B cell (primary cell): ENCODE measurements around the gene SEMA6A. TPM values are rescaled to one million over a fixed set of nuclear protein-coding genes. Genes with fewer than 3 reads are reported as not detected.

Source experiments
- ATAC-seq: fragments of 200-7000 bp; cut with Tn5 transposase; one replicate; pipeline ENCODE4 v1.10.0; 2021; ENCODE audit warnings: low read depth, mild to moderate bottlenecking, moderate number of reproducible peaks, moderate library complexity
- CTCF ChIA-PET: fragments of 350-600 bp; sonication (Branson Sonifier 250); formaldehyde crosslinking; loops from one replicate; lab custom pipeline; 2021; ENCODE audit warnings: antibody characterized with exemption, inconsistent platforms; lab: Charles Lee
- POLR2A ChIA-PET: fragments of 350-600 bp; sonication (Branson Sonifier 250); formaldehyde crosslinking; loops from one replicate; lab custom pipeline; 2021; ENCODE audit warnings: antibody characterized with exemption; lab: Charles Lee
- DNase-seq: peaks from one replicate; pipeline ENCODE4 v3.0.0; 2013
- H2AFZ ChIP-seq: 2 replicates; pipeline ENCODE4 v1.6.1; 2012; ENCODE audit warnings: mild to moderate bottlenecking, low read depth, low read length; ENCODE audit not compliant: insufficient read depth, poor library complexity, severe bottlenecking
- H3K27ac ChIP-seq, 2 donors: 1 replicate in 1 of 2; 2 replicates in 1 of 2; pipeline ENCODE4 v1.5.1; 2012 to 2013; ENCODE audit warnings: low read length in 2 of 2, mild to moderate bottlenecking in 2 of 2, moderate library complexity in 1 of 2
- H3K27me3 ChIP-seq, 4 experiments: fragments of 200-600 bp in 1 of 4; sonication (generic) in 1 of 4; replicated peaks in 1 of 4; 1 replicate in 2 of 4; 2 replicates in 2 of 4; pipeline versions ENCODE4 v1.6.1 to v1.7.0; 2013 to 2016; ENCODE audit warnings: low read length in 3 of 4, mild to moderate bottlenecking in 2 of 4, mixed read lengths in 1 of 4, moderate library complexity in 1 of 4; ENCODE audit not compliant: insufficient read depth in 4 of 4, control insufficient read depth in 3 of 4; ENCODE audit errors: control extremely low read depth in 1 of 4
- H3K36me3 ChIP-seq, 2 experiments: replicated peaks in 1 of 2; 1 replicate in 1 of 2; 2 replicates in 1 of 2; pipeline versions ENCODE4 v1.6.1 to v1.7.1; 2013; ENCODE audit warnings: low read length in 1 of 2; ENCODE audit not compliant: insufficient read depth in 2 of 2, control insufficient read depth in 1 of 2; ENCODE audit errors: control extremely low read depth in 1 of 2, extremely low read depth in 1 of 2
- H3K4me1 ChIP-seq, 2 donors: fragments of 200-600 bp in 1 of 2; sonication (generic) in 1 of 2; 1 replicate in 1 of 2; 2 replicates in 1 of 2; pipeline versions ENCODE4 v1.5.1 to v1.6.1; 2013 to 2017; ENCODE audit warnings: low read length in 2 of 2; ENCODE audit not compliant: control insufficient read depth in 2 of 2, insufficient read depth in 2 of 2
- H3K4me2 ChIP-seq: replicated peaks from 2 replicates; pipeline ENCODE3; 2012; ENCODE audit warnings: mild to moderate bottlenecking, low read depth, low read length; ENCODE audit not compliant: poor library complexity, severe bottlenecking
- H3K4me3 ChIP-seq, 5 experiments: fragments of 200-600 bp in 1 of 5; sonication (generic) in 1 of 5; 1 replicate in 3 of 5; 2 replicates in 2 of 5; pipeline versions ENCODE4 v1.5.1 to v1.7.0; 2011 to 2016; ENCODE audit warnings: low read length in 4 of 5, mild to moderate bottlenecking in 4 of 5, low read depth in 2 of 5, control low read depth in 1 of 5, moderate library complexity in 1 of 5; ENCODE audit not compliant: insufficient read depth in 1 of 5; ENCODE audit errors: control extremely low read depth in 1 of 5, extremely low read depth in 1 of 5
- H3K79me2 ChIP-seq: fragments of 200-600 bp; sonication (generic); one replicate; pipeline ENCODE4 v1.6.0; 2016; ENCODE audit warnings: low read length; ENCODE audit not compliant: control insufficient read depth, insufficient read depth
- H3K9ac ChIP-seq: fragments of 200-600 bp; sonication (generic); 2 replicates; pipeline ENCODE4 v1.6.1; 2017; ENCODE audit warnings: mild to moderate bottlenecking, low read length, moderate library complexity
- H3K9me3 ChIP-seq, 3 donors: one replicate each; pipeline versions ENCODE4 v1.6.1 to v1.7.1; 2013; ENCODE audit warnings: low read length in 2 of 3; ENCODE audit not compliant: control insufficient read depth in 2 of 3, insufficient read depth in 1 of 3; ENCODE audit errors: control extremely low read depth in 1 of 3
- H4K20me1 ChIP-seq: 2 replicates; pipeline ENCODE4 v1.6.0; 2012; ENCODE audit warnings: mild to moderate bottlenecking, low read length; ENCODE audit not compliant: insufficient read depth, control insufficient read depth, poor library complexity, severe bottlenecking
- H3K27ac Mint-ChIP-seq: one replicate; pipeline ENCODE4 v1.8.0; 2021; ENCODE audit warnings: mixed read lengths
- H3K27me3 Mint-ChIP-seq: one replicate; pipeline ENCODE4 v1.8.0; 2021; ENCODE audit warnings: mixed read lengths
- H3K4me1 Mint-ChIP-seq: one replicate; pipeline ENCODE4 v1.8.0; 2021; ENCODE audit warnings: mixed read lengths
- H3K4me3 Mint-ChIP-seq: one replicate; pipeline ENCODE4 v1.8.0; 2021; ENCODE audit warnings: mixed read lengths
- H3K9me3 Mint-ChIP-seq: one replicate; pipeline ENCODE4 v1.8.0; 2022; ENCODE audit warnings: mixed read lengths; ENCODE audit not compliant: insufficient read depth
- EZH2 ChIP-seq: IDR thresholded peaks from 2 replicates; pipeline ENCODE4 v1.6.1; 2012; ENCODE audit warnings: borderline replicate concordance, low read depth, mild to moderate bottlenecking, moderate library complexity, low read length; ENCODE audit not compliant: insufficient read depth, poor library complexity, severe bottlenecking
- WGBS: methylation state at CpG from one replicate; pipeline ENCODE4 v1.1.5; 2013; ENCODE audit warnings: missing lambda C conversion rate; ENCODE audit not compliant: insufficient coverage; 5-methylcytosine and 5-hydroxymethylcytosine counted together
- intact Hi-C: fragments of 100-400 bp; cut with micrococcal nuclease; formaldehyde crosslinking; loops from one replicate; pipeline ENCODE4 v1.10.0; 2022
- polyA plus RNA-seq: library from polyadenylated mRNA; depleted of rRNA; stranded (reverse); fragments of >200 nt; gene quantifications from 2 replicates; pipeline ENCODE4 v1.2.3, GENCODE V29; 2012
- total RNA-seq, 2 donors: library from RNA; stranded (reverse); fragments of 120-200 nt in 1 of 2; gene quantifications; 1 replicate in 1 of 2; 2 replicates in 1 of 2; pipeline versions ENCODE4 v1.2.3 to v1.2.4, GENCODE V29; 2013 to 2022
- TF ChIP-seq, protein P1 (sequence below): fragments of 200-600 bp; IDR thresholded peaks from one replicate; pipeline ENCODE4 v1.8.0; 2022; ENCODE audit warnings: antibody characterized with exemption, mild to moderate bottlenecking

The SEMA6A gene
- total and polyA plus RNA-seq, 2 donors (not counting 1 experiment from before 2014, with no cell fraction given) = 0.44 TPM; not detected in 1

DNA sequence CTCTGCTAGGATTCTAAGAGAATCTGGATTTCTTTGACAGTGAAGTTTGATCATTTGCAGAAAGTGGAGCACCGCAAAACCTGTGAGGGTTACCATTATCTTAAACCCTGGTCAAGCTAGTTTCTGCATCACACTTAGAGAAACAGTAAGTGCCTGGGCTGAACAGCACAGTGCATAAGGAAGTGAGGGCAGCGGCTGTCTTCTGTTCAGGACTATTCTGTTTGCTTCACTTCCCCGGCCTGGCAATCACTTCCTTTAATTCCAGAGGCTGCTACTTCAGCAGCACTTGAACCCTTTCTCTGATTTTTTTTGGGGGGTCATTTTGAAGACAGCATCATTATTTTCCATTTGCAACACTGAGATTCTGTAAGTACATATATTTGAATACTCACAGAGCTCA, 32.0 kb downstream of the SEMA6A start:
- no peak for ATAC-seq
- POLR2A ChIA-PET = no interaction called here
- no peaks in the 10 kb centered on the region for H3K27me3 Mint-ChIP-seq

DNA sequence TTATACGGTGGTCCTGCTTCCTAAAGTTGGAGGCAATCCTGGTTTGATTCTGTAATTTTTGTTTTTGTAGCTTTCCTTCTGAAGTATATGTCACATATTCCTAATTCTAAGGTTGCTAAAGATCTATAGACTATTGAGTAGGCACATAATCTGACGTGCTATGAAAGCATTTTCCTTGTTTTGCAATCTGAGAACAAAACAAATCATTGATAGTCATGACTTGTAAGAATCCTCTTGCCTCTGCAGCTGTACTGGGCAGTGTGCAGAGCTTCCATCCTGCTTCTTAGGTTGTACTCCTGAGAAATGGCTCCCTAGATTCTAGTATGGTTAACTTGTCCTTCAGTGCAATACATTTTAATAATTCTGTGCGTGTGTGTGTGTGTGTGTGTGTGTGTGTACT, 35.4 kb downstream of the SEMA6A start:
- no peak for DNase-seq
- no peak for ATAC-seq
- no peak overlapping the region for H3K27ac ChIP-seq
- no peaks in the 10 kb centered on the region for H3K36me3 ChIP-seq
- H3K4me1 Mint-ChIP-seq = no peaks in the 10 kb centered on the region
- no peak overlapping the region for H3K27ac Mint-ChIP-seq
- H3K9me3 Mint-ChIP-seq = no peaks in the 10 kb centered on the region
- no peaks in the 10 kb centered on the region for H3K27me3 Mint-ChIP-seq
- WGBS = no CpG with 5 or more reads among the region's 3 CpGs
- H3K9me3 ChIP-seq = peaks cover 0 to 3% (median 0%) of the 10 kb centered on the region in 3 donors
- H4K20me1 ChIP-seq = no peaks in the 10 kb centered on the region
- H3K4me1 ChIP-seq = no peaks in the 10 kb centered on the region
- ChIA-PET CTCF (no interaction called here), POLR2A (no interaction called here)
- H3K4me3 ChIP-seq = no peak overlapping the region
- intact Hi-C loops = no loop called here
- no peak for TF ChIP-seq EZH2
- TF ChIP-seq, protein P1, sequence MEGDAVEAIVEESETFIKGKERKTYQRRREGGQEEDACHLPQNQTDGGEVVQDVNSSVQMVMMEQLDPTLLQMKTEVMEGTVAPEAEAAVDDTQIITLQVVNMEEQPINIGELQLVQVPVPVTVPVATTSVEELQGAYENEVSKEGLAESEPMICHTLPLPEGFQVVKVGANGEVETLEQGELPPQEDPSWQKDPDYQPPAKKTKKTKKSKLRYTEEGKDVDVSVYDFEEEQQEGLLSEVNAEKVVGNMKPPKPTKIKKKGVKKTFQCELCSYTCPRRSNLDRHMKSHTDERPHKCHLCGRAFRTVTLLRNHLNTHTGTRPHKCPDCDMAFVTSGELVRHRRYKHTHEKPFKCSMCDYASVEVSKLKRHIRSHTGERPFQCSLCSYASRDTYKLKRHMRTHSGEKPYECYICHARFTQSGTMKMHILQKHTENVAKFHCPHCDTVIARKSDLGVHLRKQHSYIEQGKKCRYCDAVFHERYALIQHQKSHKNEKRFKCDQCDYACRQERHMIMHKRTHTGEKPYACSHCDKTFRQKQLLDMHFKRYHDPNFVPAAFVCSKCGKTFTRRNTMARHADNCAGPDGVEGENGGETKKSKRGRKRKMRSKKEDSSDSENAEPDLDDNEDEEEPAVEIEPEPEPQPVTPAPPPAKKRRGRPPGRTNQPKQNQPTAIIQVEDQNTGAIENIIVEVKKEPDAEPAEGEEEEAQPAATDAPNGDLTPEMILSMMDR = no peak
- no peak overlapping the region for H3K9ac ChIP-seq
- H3K4me3 Mint-ChIP-seq = no peak overlapping the region
- H3K4me2 ChIP-seq = no peak overlapping the region
- no peaks in the 10 kb centered on the region for H3K27me3 ChIP-seq
- no peaks in the 10 kb centered on the region for H3K79me2 ChIP-seq
- no peak overlapping the region for H2AFZ ChIP-seq

More for the DNA sequence above, 32.0 kb downstream of the SEMA6A start:
- intact Hi-C loops = no loop called here
- H3K36me3 ChIP-seq = no peaks in the 10 kb centered on the region
- no peak overlapping the region for H3K9ac ChIP-seq
- H3K27ac ChIP-seq = no peak overlapping the region
- DNase-seq = no peak
- Mint-ChIP-seq H3K9me3 (peaks cover 11% of the 10 kb centered on the region), H3K4me1 (no peaks in the 10 kb centered on the region), H3K27ac (no peak overlapping the region), H3K4me3 (no peak overlapping the region)
- H2AFZ ChIP-seq = no peak overlapping the region
- CTCF ChIA-PET = no interaction called here
- H3K9me3 ChIP-seq = peaks cover 1 to 16% (median 11%) of the 10 kb centered on the region in 3 donors
- no peaks in the 10 kb centered on the region for H3K4me1 ChIP-seq
- no peaks in the 10 kb centered on the region for H3K27me3 ChIP-seq
- TF ChIP-seq EZH2 = no peak
- TF ChIP-seq, protein P1 = no peak
- H4K20me1 ChIP-seq = no peaks in the 10 kb centered on the region
- WGBS = 100% methylated on average over 1 of the region's 3 CpGs
- H3K4me2 ChIP-seq = no peak overlapping the region
- H3K4me3 ChIP-seq = no peak overlapping the region
- no peaks in the 10 kb centered on the region for H3K79me2 ChIP-seq
